GM18517 (cell line): ENCODE results near the gene ADCY7.

Experiments used
- ATAC-seq: cut with Tn5 transposase; IDR thresholded peaks from one replicate; pipeline ENCODE4 v1.9.1; 2021; ENCODE audit warnings: mild to moderate bottlenecking, moderate library complexity; ENCODE audit not compliant: unreplicated experiment

The ADCY7 gene

DNA sequence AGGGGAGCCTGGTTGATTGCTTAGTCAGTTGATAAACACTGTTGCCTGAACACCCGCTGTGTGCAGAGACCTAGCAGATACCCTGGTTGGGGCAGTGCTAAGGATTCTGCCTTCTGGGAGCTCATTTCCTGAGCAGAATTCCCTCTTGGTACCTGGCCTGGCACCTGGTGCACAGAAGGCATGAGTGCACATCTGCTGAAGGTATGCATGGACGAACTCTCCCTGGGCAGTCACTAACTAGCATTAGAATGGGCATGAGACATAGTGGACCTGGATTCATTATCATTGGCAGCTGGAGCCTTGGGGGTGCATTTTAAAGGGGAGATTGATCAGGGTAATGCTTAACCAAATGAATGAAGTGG lies 13.1 kb downstream of the ADCY7 start:
- no peak for ATAC-seq

DNA sequence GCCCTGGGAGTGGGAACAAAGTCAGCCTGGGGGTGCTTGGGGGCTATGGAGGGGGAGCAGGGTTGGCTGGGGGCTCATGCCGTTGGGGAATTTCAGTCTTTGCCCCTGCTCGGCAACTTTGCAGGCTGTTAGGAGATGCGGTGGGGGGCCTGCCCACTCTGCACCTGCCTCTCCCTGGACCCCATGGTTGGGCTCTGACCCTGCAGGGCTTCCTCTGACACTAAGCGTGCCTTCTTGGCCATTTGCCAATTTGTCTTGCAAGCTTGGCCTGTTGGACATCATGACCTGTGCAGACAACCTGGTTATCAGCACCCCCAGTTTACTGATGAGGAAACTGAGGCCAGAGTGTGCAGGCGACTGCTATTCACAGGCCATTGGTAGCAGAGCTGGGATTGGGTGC lies 14.6 kb downstream of the ADCY7 start:
- ATAC-seq: no peak

DNA sequence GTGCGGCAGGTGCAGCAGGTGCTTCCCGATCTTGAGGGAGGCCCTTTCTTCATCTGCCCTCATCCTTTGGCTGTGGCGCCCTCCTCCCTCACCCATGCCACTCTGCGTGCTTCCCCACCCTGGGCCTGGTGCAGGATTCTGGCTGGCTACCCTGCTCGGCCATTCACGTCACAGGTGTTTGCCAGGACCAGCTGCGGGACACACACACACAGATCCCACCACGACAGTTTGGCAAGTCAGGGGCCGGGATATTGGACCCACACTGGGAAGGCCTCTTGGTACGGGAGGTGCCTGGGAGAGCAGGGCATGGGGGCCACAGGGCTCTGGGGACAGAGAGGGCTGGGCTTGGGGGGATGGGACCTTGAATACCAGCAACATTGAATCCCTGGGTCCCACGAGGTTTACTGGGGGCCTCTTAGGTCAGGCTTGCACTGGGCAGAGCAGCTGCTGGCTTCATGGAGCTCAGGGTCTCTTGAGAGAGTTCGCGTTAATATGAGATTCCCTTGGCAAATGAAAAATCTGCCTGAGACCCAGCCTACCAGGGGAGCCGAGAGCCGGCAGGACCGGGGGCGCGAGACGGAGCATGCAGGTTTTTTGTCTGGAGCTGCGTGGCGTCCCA lies 15.1 kb downstream of the ADCY7 start:
- no peak for ATAC-seq

DNA sequence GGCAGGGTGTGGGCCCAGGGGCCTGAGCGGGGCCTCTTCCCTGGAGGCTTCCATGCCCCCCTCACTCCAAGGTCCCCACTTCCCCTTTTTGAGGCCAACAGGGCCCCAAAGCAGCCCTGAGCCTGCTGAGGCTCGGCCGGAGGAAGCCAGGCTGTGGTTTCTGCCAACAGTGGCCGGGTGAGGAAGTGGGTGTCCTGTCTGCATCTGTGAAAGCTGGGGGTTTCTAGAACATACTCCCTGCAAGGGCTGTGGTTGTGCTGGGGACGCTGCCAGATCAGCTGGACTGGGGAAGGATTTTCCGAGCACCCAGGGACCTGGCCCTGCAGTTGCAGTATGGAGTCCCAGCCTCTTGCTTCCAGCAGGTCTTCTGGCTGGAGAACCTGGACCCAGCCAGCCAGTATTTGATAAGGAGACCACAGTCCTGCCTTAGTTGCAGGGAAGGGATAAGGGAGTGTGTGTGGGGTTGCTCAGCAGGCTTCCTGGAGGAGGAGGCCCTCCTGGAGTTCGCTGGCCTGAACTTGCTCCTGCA lies 15.7 kb downstream of the ADCY7 start:
- peak; percentile 97 for ATAC-seq

DNA sequence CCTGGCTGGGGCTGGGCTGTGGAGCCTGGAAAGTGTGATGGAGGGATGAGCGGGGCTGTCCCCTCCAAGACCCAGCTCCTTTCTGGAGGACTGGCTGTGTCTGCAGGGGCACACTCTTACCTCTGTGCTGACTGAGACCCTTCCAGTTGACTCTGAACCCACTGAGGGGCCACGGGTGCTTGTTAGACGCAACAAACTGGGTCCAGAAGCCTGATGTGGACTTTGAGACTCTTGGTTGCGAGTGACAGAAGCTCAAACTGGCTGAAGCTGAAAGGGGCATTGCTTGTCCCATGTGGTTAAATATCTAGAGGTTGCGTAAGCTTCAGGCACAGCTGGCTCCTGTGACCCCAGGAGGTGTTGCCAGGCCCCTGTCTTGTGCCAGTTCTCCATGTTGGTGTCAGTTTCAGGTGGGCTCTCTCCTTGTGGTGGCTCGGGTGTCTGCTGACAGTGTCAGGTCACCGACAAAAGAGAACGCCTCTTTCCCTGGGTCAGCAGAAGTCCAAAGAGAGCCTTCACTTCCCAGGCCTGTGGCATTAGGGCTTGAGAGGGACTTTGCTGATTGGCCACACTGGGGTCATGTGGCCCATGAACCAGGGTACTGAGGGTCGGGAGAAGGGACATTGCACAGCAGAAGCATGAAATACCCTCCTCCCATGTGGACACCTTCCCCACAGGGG lies 16.7 kb downstream of the ADCY7 start:
- no peak for ATAC-seq

DNA sequence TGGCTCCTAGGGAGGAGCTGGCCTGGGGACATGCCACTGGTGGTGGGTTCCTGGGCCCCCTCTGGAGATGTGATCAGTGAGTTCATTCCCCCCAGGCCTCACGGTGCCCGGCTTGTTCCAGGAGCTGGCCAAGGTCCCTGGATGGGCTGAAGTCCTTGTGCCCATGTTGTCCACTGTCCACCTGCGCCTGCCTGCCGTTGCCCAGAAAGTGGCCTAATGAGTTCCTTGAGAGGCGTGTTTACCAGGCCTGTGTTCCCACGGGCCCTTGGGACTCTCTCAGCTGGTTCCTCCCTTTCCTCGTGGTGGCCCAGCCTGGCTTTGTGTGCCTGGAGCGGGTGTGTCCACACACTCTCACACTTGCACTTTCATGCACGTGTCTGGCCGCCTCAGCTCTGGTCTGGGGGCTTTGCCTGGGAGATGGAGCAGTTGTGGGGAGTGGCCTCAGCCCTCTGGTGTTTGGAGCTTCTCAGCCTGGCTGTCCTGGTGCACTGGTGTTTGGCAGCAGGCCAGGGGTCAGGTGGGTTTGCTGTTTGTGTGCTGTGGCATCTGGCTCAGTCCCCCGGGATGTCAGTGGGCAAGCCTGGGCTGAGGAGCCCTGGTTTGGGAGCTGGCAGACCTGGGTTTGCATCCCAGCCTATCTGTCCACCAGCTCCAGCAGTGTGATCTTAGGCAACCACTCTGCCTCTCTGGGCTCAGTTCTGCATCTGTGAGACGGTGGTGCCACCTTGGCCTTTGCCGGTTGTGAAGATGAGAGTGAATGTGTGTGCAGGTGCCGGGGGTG lies 18.0 kb downstream of the ADCY7 start:
- no peak for ATAC-seq

DNA sequence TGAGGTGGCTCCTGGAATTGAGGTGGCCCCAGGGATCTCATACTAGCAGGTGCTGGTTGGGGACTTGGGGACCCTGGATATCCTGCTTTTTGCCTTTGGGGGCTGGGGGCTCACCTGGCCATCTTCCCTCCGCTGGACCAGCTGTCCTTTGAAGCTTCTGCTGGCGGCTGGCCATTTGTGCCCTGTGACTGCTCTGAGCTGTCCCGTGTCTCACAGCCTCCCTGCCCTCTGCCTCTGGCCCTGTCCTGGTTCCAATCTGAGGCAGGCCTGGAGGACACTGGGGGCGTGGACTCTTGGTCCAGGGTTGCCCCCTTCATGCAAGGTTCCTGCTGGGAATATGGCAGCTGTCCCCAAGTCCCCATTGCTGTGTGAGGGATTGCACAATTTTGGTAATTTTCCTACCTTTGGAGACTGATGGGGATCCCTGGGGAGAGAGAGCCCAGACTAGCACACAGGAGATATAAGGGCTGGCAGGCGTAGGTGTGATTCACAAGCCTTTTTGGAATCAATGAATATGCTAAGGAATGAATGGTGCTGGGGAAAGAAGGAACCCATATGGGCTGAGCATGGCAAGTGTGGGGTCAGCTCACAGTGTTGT lies 19.2 kb downstream of the ADCY7 start:
- no peak for ATAC-seq

DNA sequence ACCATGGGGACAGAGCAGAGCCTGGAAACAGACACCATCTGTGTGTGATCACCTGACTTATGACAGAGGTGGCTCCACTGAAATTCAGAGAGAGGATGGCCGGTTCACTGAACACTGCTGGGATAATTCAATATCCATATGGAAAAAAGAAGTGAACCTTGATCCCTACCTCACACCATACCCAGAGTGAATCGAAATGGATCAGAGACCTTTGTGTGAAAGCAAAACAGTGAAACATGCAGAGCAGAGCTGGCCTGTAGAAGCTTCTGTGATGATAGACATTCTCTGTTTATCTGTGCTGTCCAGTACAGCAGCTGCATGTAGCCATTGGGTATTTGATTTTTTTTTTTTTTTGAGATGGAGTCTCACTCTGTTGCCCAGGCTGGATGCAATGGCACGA lies 20.3 kb downstream of the ADCY7 start:
- no peak for ATAC-seq

DNA sequence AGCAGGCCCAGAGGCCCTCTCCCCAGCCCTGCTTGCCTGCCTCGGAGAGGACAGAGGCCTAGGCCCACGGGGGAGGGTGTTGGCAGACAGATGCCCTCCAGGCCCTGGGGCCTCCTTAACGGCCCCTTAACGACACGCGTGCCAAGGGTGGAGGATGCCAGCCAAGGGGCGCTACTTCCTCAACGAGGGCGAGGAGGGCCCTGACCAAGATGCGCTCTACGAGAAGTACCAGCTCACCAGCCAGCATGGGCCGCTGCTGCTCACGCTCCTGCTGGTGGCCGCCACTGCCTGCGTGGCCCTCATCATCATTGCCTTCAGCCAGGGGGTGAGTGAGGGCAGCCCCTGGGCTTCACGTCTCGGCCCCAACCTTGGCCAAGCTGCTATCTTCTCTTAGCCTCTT lies 21.7 kb downstream of the ADCY7 start:
- no peak for ATAC-seq

DNA sequence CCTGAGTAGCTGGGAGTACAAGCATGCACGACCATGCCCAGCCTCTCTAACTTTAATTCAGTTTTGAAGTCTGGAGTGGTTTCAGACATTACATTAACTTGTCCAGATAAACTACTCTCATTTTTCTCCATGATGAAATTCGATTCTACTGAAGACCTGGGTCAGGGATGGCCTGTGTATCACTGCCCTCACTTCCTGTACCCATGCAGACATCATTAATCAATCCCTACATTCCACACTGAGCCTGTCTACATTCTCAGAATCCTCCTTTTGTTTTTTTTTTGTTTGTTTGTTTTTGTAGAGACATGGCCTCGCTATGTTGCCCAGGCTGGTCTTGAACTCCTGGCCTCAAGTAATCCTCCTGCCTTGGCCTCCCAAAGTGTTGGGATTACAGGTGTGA lies 22.6 kb downstream of the ADCY7 start:
- ATAC-seq: no peak

DNA sequence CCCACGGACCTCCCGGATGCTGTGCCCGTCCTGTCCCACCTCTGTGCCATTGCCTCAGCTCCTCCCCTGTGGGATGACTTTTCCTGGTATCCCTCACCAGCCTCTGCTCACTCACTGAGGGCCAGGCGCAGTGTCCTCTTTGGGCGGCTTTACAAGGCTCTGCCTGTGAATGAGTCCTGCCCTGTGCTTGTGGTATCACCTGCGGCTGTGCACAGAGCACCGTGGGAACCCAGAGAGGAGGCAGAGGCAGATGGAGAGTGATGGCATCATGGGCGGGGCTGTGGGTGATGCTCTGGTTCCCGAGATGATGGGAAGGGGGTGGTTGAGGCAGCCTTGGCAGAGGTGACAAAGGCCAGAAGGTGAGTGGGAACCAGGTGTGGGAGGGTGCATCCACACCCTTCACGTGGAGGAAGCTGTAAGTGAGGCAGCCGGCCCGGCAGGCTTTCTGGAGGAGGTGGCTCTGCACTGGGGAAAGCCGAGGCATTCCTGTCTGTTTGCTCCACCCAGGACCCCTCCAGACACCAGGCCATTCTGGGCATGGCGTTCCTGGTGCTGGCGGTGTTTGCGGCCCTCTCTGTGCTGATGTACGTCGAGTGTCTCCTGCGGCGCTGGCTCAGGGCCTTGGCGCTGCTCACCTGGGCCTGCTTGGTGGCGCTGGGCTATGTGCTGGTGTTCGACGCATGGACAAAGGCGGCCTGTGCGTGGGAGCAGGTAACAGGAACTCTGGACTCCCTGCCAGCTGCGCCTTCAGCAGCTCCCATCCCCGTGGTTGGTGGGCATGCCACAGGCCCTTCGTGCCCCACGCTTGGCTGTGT lies 23.8 kb downstream of the ADCY7 start:
- ATAC-seq: no peak

DNA sequence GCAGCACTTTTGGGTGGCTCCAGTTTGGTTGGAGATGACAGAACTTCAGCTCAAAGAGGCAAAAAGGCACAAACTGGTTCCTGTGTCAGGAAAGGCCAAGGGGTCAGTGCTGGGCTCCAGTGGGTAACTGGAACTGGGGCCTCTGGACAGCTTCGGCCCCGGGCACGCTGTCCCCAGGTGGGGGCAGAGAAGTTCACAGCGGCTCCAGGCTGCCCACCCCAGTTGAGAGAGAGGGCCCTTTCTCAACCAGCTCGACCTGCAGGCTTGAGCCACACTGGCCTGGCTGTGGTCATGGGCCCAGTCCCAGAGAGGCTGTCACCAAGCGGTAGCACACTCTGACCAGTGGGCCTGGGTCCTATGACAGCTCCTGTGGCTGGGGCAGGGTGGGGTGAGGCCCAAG lies 24.5 kb downstream of the ADCY7 start:
- no peak for ATAC-seq

DNA sequence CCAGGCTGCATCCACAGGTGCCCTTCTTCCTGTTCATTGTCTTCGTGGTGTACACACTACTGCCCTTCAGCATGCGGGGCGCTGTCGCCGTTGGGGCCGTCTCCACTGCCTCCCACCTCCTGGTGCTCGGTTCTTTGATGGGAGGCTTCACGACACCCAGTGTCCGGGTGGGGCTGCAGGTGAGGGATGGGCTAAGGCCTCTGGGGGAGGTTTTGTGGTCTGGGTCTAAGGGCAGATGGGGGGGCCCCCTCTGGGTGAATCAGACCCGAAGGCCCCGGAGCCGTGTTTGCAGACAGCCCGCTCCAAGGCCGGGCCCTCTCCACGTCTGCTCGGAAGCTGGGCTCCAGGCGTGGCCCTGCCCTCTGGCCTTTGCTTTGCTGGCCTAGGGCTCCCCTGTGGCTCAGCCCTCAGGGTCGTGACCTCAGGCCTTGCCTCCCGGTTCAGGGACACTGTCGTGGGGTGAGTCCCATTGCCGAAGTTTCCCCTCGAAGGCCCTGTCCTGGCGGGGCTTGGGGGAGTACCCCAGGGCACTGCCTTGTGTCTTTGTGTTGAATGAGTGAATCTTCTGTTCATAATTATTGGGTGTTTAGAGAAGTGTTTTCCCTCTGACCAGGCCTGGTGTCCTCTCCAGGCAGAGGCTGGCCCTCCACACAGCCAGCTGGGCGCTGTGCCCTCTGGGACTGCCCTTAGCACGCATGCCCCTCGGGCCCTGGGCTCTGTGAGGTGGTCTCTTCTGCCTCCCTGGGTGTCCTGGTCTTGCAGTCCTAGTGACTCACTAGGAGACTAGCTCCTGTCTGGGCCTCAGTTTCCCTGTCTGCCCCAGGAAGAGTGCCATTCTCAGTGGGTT lies 25.6 kb downstream of the ADCY7 start:
- ATAC-seq: no peak

DNA sequence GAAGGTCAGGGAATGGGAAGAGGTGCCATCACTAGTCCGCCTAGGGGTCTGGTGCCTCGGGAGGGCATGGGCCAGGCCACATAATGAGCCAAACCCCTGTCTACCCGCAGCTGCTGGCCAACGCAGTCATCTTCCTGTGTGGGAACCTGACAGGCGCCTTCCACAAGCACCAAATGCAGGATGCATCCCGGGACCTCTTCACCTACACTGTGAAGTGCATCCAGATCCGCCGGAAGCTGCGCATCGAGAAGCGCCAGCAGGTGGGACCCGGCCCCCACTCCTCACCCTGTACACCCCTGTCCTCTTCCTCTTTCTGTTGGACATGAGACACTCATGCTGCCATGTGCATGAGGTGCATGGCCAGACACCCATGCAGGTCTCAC lies 26.2 kb downstream of the ADCY7 start:
- ATAC-seq: no peak

DNA sequence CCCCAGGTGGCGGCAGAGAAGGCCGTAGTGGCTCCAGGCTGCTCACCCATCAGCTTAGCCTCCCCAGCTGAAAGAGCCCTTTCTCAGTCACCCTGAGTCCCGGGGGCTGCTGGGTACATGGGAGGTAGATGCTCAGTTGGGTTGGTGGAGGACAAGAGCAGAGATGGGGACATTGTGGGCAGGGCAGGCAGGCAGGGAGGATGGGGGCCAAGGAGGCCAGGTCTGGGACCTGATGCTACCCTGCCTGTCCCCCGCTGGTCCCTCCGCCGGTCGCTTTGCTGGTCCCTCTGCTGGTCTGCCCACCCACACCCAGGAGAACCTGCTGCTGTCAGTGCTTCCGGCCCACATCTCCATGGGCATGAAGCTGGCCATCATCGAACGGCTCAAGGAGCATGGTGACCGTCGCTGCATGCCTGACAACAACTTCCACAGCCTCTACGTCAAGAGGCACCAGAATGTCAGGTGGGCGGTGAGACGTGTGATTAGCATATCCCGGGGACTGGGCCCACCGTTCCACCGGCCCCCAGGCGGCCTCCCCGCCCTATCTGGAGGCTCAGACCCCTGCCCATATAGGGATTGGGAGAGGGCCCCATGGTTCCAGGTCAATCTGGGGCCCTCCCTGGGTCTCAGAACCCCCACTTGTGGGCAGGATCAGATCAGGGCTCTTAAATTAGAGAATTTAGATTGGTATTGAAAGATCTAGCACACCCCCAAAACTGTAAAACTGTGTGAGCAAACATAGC lies 26.9 kb downstream of the ADCY7 start:
- ATAC-seq: no peak

DNA sequence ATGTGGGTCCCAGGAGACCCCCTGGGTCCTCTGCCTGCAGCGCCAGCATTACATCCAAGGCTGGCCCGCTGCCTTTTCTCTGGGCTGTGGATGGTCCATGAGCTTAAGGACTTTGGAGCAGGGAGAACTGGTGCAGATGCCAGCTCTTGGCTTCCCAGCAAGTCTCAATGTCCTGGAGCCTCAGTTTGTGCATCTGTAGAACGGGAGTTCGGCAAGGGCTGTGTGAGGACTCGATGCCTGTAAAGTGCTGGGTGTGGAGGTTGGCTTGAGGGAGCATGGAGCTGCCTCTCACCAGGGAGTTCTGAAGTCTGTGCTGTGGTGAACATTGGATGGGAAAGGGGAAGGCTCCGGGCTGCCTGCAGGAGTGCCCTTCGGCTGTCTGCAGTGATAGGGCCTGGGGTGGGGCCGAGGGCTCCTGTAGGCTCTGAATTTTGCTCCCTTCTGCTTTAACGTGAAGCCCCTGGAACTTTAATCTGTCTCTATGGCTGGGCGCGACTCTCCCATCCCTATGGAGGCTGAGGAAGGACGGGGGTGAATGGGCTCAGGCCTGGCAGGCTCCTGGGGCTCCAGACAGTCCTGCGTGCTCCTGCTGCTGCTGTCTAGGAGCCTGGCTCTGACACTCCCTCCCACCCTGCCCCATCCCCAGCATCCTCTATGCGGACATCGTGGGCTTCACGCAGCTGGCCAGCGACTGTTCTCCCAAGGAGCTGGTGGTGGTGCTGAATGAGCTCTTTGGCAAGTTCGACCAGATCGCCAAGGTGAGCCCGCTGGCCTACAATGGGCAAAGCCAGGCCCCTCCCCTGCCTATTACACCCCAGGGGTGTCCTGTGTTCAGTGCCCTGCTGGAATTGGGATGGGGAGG lies 27.9 kb downstream of the ADCY7 start:
- no peak for ATAC-seq

DNA sequence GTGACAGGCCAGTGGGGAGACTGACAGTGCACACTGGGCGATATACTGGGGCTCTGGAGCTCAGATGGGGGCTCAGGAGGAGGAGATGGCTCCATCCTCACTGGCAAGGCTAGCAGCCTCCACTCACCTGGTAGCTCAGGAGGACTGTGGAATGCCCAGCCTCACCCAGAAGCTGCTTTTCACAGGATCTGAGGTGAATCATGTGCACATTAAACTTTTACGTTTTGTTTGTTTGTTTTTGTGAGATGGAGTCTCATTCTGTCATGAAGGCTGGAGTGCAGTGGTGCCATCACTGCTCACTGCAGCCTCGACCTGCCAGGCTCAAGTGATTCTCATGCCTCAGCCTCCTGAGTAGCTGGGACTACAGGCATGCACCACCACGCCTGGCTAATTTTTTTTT lies 28.6 kb downstream of the ADCY7 start:
- no peak for ATAC-seq

DNA sequence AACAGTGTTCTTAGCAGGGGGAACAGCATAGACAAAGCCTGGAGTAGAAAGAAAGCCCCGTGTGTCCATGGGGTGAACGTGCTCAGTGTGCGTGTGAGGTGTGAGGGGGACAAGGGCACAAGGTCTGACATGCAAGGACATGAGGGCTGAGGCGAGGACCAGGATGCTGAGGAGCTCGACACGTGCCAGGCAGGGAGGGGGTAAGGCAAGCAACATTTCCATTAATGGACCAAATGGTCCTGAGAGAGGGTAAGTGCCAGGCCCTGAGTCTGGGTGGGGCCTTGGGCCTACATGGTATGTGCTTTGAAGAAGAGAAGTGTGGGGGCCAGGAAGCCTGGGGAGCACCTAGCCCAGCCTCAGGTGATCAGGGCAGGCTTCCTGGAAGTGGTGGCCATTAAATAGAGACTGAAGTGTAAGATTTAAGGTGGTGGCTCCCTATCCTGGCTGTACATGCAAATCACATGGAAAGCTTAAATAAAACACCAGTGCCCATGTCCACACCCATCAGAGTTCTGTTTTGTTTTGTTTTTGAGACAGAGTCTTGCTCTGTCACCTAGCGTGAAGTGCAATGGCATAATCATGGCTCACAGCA lies 29.3 kb downstream of the ADCY7 start:
- no peak for ATAC-seq
